Activated effector memory CD4-positive, alpha-beta T cell treated with anti-CD3 and anti-CD28 coated beads, Interleukin-2, amount 50 U/mL, for 16 hours (primary cell): ENCODE data around the gene TRABD.

ENCODE experiments used
- DNase-seq: peaks from one replicate; pipeline ENCODE4 v3.0.0-alpha.2; 2020

TRABD gene

DNA sequence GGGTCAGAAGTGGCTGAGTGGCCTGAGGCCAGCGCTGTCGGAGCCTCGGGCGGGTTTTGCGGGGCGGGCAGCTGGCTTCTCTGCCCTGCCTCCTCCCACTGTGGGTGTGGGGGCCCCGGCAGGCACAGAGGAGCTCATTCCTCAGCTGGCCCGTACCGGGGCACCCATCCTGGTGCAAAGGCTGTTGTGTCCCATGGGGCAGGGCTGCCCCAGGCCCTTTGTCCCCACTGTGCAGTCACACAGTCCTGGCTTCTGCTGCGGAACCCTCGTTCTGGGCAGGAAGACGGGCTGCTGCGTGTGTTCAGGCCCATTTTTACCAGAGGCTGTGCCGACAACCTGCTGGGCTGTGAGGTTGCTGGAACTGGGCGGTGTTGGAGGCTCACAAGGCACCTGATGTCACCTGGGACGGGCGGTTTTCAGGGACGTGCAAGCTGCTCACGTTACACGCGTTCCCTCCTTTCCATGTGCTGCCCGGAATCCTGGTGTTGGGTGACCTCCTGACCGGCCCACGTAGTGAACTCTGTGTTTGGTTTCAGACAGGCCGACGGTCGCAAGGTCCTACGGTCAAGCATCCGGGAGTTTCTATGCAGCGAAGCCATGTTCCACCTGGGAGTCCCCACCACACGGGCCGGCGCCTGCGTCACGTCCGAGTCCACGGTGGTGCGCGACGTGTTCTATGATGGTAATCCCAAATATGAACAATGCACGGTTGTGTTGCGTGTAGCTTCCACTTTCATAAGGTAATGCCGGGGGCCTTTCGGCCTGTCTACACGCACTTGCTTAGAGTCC, 20.3 kb downstream of the TRABD start:
- no peak for DNase-seq

DNA sequence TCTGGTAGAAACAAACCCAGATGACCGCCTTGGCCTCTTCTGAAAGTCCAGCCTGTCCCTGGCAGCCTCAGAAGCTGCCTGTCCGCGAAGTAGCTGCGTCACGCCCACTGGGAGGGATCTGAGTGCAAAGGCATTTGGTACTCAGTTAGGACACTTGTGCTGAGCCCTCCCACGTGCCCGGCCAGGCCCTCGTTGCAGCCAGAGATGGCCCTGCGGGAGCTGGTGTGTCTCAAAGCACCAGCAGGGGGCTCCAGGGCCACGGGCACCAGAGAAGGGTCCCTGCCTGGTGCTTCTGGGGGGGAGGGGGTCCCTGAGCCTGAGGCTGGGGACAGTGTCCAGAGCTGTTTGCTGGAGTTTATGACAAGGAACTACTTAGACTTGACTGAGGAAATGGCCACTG, 20.9 kb downstream of the TRABD start:
- no peak for DNase-seq

DNA sequence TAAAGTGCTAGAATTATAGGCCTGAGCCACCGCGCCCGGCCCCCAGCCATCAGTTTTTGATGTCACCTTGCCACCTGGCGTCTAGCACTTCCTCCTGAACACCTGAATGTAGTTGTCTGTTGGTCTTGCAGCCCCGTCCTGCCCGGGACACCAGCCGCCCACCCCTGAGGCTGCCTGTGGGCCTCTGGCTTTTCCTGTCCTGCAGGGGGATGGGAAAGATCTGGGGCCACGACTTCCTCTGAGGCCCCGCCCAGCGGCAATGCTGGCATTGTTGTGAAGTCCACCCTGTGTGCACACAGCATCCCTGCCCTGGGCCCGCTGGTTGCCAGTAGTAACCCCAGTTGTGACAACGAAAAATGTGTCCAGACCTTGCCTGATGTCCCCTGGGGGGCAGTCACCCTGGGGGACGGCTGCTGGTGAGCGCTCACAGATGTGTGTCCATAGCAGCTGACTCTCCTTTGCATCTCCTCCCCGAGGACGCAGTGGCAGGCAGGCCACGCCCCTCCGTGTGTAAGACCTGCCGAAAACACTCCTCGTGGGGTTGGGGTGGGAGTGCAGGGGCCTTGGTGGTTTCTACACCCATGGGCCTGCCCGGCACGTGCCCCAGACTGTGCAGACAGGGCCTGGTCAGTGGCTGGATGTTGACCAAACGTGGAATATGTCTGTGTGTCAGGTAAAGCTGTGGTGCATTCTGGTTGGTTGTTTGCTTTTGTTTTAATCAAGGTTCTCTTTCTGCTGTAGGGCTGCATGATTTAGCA, 21.8 kb downstream of the TRABD start:
- no peak for DNase-seq

DNA sequence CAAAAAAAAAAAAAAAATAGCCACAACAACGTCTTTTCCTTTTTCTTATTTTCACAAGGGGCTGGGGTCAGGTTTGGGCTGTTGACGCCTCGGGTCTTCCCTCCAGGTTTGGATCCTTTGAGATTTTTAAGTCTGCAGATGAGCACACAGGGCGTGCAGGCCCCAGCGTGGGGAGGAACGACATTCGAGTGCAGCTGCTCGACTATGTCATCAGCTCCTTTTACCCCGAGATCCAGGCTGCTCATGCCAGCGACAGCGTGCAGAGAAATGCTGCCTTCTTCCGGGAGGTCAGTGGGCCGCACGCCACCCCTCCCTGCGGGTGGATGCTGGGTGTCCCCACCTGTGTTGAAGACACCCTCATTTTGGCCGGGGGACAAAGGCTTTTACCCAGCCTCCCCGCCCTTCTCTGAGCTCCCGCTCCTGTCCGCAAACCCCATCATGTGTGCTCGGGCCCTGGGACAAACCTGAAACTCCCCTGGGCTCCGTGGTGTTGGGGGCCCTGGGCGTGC, 22.8 kb downstream of the TRABD start:
- DNase-seq: no peak

DNA sequence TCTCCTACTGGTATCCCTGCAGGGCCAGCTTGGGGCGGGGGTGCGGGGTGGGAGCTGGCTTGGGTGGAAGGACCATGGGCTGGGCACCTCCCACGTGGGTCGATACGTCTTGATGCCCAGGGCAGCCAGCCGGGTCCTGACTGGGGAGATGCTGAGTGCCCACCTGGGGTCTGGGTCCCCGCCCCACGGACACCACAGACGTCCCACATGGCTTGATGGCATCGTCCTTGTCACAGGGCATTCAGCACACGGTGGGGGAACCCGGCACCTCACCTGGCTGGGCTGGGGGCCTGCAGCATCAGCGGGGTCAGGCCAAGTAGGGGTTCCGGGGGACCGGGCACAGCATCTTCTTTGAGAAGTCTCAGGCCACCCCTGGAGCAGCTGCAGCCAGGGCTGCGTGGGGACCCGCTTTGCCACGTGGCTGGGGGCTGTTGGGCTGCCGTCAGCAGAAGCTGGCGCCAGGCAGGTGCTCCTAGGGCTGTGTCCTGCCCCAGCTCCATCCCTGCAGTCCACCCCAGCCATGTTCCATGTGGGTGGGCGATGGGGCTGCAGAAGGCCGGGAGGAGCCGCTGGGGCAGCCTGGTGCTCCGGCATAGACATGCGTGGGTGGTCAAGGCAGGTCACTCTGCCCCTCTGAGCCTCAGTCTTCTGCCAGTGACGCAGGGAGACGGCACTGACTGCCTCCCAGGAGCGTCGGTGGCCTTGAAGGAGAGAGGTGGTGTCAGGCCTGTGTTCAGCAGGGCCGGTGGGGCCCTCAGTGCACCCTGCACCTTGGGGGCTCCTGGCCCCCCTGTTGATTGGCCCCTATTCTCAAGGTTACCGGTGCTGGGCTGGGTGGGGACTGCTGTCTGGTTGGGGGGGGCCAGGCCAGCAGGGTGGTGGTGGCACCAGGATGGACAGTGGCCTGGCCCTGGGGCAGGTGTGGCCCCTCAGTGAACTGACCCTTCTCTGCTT, 23.5 kb downstream of the TRABD start:
- no peak for DNase-seq

DNA sequence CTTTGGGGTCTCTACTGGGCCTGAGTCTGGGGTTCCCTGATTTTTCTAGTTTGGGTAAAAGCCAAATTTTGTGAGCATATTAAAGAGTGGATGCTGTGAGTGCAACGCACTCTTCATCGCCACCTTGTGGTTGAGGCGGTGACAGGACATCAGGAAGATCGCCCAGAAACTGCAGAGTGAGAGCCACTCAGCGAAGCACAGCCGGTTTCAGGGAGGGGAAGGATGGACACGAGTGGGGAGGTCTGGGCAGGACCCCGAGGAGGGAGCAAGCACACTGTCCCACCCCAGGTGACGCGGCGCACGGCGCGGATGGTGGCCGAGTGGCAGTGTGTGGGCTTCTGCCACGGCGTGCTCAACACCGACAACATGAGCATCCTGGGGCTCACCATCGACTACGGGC, 24.2 kb downstream of the TRABD start:
- DNase-seq: peak; percentile 86

DNA sequence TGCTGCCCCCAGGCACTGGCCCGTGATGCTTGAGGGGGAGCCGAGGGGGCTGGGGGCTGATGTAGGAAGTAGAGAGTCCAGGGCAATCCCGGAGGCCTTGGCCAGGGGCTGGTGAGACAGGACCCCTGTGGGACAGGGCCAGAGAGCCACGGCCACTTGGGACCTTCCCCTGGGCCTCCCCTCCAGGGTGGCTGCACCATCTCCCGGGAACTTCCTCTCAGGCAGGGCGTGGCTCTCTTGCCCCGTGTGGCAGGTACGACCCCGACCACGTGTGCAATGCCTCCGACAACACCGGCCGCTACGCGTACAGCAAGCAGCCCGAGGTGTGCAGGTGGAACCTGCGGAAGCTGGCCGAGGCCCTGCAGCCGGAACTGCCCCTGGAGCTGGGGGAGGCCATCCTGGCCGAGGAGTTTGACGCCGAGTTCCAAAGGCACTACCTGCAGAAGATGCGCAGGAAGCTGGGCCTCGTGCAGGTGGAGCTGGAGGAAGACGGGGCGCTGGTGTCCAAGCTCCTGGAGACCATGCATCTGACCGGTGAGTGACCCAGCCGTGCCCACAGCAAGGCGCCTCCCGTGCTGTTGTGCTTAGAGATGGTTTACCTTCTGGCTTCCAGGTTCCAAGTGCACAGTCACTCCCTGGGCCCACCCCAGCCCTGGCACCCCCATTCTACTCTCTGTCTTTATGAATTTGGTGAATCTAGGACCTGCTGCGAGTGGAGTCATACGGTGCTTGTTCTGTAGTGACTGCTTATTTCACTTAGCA, 24.8 kb downstream of the TRABD start:
- DNase-seq: no peak

DNA sequence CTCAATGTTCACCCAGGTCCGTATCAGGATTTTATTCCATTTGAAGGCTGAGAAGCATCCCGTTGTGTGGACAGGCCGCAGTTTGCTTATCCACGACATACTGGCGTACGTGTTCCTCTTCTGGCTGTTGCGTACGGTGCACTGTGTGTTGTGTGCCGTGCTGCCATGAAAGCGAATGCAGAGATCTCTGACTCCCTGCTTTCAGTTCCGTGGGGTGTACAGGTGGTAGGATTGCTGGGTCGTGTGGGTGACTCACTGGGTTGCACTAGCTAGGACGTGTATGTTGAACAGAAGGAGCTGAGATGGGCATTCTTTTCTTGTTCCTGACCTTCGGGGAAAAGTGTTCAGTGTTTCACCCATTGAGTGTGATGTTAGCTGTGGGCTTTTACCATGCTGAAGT, 25.4 kb downstream of the TRABD start:
- DNase-seq: no peak

DNA sequence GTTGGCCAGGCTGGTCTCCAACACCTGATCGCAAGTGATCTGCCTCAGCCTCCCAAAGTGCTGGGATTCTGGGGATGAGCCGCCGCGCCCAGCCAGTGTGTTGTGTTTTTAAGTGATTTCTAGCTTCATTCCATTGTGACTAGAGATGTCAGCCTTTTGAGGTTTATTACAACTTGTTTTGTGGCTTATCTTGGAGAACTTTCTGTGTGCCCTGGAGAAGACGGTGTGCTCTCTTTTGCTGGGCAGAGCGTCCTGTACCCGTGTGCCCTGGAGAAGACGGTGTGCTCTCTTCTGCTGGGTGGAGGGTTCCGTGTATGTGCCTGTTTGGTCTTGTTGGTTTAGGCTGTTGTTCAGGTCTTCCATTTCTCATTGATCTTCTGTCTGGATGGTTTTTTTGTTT, 27.6 kb downstream of the TRABD start:
- no peak for DNase-seq

DNA sequence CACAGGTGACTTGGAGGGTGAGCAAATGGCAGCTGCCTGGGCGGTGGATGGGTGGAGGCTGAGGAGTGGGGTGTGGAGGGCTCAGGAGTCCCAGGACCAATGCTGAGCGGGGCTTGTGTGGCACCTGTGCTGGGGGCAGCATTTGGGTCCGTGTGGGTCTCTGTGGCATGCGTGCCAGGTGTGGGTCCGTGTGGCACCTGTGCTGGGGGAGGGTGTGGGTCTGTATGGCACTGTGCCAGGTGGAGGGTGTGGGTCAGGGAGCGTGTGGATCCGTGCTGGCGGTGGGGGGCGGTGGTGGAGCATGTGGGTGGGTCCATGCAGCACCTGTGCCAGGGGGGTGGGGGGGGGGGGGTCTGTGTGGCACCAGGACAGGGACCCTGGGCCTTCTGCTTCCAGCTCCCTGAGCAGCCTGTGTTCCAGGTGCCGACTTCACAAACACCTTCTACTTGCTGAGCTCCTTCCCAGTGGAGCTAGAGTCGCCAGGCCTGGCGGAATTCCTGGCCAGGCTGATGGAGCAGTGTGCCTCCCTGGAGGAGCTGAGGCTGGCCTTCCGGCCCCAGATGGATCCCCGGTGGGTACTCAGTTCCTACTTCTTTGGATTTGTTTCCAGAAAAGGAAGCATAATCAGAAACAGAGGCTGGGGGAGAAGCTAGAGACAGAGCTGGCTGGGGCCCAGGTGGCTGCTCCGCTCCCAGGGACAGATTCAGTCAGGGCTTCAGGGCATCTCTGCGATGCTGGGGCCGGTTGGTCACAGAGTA, 29.8 kb downstream of the TRABD start:
- no peak for DNase-seq

DNA sequence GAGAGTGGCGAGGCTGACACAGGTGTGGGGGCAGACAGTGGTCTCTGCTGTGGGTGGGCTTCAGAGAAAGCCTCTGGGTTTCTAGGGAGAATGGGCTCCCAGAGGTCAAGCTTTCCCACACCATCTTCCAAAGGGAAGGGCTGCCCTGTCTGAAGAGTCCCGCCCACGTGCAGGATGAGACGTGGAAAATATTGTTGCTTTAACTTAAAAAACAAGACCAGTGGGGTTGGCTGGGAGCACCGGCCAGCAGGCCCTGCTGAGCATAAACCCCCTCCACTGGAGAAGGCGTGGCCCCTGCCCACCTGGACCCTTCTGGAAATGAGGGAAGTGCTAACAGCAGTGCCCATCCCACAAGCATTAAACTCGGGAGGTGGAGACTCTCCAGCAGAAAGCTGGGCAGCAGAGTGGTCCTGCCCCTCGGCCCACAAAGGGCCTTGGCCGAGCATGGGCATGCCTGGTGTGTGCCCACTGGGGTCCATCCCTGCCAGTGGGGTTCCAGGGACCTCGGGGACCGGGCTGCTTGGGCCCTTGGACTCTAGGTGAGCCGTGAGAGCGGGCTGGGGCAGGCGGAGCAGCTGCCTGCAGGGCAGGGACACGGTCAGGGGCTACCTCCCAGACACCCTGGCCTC, 30.5 kb downstream of the TRABD start:
- DNase-seq: no peak

DNA sequence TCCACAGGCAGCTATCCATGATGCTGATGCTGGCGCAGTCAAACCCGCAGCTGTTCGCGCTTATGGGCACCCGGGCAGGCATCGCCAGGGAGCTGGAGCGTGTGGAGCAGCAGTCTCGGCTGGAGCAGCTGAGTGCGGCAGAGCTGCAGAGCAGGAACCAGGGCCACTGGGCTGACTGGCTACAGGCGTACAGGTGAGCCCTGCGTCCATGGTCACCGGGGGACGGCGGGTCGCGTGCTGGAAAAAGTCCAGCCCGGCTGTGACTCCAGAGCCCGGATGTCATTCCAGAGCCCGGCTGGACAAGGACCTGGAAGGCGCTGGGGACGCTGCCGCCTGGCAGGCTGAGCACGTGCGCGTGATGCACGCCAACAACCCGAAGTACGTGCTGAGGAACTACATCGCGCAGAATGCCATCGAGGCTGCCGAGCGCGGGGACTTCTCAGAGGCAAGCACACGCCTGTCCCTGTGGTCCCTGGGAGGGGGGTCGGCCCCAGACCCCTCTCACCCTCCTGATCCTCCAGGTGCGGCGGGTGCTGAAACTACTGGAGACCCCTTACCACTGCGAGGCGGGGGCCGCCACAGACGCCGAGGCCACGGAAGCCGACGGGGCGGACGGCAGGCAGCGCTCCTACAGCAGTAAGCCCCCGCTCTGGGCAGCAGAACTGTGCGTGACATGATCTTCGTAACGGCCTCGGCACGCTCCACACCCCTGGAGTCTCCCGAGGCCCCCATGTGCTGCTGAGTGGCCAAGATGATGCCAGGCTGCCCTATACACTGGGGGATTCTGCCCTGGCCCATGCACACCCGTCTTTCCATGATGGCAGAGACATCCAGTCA, 31.2 kb downstream of the TRABD start:
- DNase-seq: no peak

DNA sequence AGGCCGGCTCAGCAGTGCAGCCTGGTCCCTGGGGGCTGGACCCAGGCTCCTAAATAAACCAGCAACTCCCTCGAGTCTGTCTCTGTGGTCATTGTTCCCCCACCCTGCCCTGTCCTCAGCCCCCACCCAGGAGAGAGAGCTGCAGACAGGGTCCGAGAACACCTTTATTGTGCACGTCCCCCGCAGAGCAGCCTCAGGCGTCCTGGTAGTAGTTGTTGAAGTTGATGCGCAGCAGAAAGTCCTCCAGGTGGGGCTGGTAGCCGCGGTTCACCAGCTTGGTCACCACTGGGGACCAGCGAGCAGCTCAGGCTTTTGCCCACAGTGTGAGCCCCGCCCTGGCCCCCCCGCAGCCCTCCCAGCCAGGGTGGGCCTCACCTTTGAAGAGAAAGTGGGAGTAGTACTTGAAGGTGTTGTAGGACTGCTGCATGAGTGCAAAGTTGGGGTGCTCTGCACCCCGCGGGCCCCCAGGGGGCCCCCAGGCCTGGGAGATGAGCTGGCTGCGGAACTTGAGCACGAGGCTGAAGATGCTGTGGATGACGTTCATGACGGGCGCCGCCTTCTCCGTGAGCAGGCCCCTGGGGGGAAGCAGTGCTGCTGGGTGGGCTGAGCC, 31.9 kb downstream of the TRABD start:
- no peak for DNase-seq

DNA sequence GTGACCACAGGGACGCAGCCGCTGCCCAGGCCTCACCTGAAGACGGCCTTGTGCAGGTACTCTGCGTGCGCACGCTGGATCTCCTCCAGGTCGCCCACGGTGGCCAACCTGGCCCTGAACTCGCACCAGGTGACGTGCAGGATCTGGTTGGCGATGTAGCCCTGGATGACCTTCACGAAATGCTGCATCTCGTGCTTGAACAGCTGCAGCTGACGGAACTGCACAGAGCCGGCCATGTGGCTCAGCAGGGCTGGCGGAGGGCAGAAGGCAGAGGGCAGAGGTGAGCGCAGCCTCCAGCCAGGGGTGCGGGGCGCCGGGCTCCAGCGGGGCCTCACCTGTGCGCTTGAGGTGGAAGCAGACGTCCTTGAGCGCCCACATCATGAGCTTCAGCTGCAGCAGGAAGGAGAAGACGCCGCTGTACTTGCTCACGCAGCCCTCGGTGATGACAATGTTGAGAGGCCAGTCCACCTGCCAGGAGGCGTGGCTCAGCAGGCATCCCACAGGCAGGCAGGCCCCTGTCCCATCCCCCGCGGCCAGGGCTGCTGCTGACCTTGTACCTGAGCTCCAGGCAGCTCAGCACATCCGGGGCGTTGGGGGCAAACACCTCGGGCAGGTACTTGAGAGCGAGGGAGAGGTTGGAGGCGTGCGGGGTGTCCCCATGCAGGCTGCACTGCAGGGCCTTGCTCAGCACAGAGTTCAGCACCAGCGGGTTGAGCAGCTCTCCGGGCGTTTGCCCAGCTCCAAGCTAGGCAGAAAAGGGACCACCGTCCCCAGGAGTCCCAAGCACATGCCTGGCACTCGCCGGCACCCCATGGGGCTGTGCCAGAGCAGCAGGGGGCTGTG, 32.7 kb downstream of the TRABD start:
- no peak for DNase-seq

DNA sequence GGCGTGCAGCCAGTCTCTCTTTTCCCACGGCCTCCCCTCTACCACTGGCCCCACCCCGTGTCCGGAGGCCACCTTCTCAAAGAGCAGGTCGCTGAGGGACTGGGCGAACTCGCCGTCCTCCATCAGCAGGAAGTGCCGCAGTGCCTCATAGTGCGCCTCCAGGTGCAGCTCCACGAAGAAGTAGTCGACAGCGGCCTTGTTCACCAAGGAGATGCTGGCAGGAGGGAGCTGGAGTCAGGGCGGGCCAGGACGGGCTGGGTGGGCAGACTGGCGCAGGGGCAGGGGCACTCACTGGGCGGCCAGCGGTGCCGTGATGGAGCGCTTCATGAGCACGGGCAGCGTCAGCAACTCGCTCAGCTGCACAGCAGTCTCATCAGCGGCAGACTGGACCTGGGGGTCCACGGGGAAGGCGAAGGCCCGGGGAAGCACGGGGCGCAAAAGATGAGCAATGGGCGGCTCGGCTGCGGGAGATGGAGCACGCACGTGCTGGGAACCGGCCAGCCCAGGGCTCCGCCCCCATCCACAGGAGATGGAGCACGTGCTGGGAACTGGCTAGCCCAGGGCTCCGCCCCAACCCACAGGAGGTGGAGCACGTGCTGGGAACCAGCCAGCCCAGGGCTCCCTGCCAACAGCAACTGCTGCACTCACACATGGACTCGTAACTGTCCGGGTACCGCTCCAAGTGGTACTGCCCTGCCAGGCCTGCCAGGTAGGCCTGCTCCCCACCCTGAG, 33.4 kb downstream of the TRABD start:
- no peak for DNase-seq

DNA sequence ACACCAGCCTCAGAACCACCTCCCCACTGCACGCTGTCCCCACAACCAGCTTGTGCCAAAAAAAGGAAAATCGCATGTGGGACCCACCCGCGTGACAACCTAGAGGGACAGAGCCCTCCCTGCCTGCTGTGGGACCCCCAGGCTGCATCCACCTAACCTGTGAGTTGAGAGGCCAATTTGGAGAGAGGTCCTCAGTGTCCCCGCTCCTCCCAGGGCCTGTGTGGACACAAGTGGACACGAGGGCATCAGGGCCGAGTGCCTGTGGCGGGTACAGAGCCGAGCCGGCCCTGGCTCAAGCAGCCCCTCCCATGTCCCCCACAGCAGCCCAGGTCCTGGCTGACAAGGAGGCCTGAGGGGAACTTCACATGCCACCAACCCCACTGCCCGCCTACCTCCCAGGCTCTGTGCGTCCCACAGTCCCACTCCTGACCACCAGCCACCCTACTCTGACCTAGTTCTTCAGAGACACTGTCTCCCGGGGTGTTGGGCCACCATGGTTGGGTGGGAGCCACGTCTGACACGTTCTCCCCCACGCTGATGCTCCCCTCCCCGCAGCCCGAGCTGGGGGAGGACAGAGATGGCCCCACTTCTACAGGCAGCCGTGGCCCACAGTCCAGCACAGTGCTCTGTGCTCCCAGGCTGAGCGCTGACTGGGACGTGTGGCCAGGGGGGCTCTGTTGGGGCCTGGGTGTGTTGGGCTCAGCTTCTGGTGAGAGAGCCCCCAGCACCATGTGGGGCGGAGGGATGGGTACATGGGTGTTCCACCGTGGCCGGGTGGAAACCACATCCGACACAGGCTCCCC, 34.3 kb downstream of the TRABD start:
- DNase-seq: no peak
